Large intestine (tissue), 3 donors: ENCODE results near the gene KLF15. TPM values are rescaled to one million over a fixed set of nuclear protein-coding genes. Genes with fewer than 3 reads are reported as not detected.

ENCODE experiments used
- DNase-seq, 2 donors: peaks; one replicate each; pipeline versions ENCODE4 v3.0.0 to v3.0.0-alpha.2; 2013
- H3K27ac ChIP-seq: one replicate; pipeline ENCODE4 v1.5.1; 2013; ENCODE audit warnings: low read length
- H3K27me3 ChIP-seq: 2 replicates; pipeline ENCODE4 v1.6.1; 2013; ENCODE audit warnings: low read length; ENCODE audit not compliant: control insufficient read depth, insufficient read depth
- H3K36me3 ChIP-seq: 2 replicates; pipeline ENCODE4 v1.6.1; 2013; ENCODE audit warnings: low read length; ENCODE audit not compliant: control insufficient read depth, insufficient read depth
- H3K4me1 ChIP-seq: one replicate; pipeline ENCODE4 v1.6.1; 2013; ENCODE audit warnings: low read length; ENCODE audit not compliant: control insufficient read depth, insufficient read depth
- H3K4me3 ChIP-seq: one replicate; pipeline ENCODE4 v1.5.1; 2013; ENCODE audit warnings: low read length
- H3K9me3 ChIP-seq: one replicate; pipeline ENCODE4 v1.6.1; 2013; ENCODE audit warnings: mild to moderate bottlenecking, low read depth, low read length, moderate library complexity; ENCODE audit not compliant: control insufficient read depth
- WGBS: methylation state at CpG from one replicate; pipeline ENCODE4 v1.1.5; 2013; ENCODE audit warnings: low lambda C conversion rate; ENCODE audit not compliant: insufficient coverage; 5-methylcytosine and 5-hydroxymethylcytosine counted together
- polyA plus RNA-seq: library from polyadenylated mRNA; unstranded; fragments of 120-200 nt; gene quantifications from one replicate; pipeline ENCODE4 v1.2.1, GENCODE V29; 2013

Gene KLF15
- polyA plus RNA-seq, 1 donor: 1.4 TPM

DNA sequence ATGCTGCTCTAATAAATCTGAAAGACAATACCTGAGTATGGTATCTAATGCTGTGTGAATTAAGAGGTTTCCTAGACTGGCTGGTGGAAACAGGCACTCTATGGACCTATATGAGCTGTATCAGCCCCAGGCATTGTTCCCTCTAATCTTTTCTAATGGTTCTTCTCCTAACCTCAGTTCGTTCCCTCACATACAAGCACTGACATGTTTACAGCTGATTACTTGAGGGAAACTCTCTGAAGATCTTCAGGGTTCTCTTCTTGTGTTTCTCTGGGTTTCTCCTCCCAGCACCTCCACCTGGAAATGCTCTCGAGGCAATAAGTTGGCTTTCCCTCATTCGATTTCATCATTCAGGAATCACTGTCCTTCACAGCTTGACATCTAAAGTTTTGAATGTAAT, 52.9 kb downstream of the KLF15 start:
- WGBS: 88% methylated on average over 1 of the region's 3 CpGs
- Histone ChIP-seq H3K36me3 (no peaks in the 10 kb centered on the region), H3K4me1 (no peaks in the 10 kb centered on the region), H3K27me3 (no peaks in the 10 kb centered on the region), H3K4me3 (no peak overlapping the region), H3K27ac (no peak overlapping the region), H3K9me3 (peaks cover 10% of the 10 kb centered on the region)
- no peak for DNase-seq

DNA sequence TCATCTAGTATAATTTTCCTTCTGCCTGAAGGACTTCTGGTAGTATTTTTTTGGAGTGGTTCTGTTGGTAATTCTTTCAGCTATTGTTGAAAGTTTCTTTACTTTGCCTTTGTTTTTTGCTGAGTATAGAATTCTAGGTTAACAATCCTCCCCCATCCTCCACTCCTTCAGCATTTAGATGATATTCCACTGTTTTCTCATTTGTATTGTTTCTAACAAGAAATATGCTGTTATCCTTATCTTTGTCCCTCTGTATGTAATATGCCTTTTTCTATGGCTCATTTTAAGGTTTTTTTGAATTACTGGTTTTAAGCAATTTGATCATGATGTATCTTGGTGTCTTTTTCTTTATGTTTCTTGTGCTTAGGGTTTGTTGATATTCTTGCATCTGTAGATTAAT, 53.9 kb downstream of the KLF15 start:
- no peak overlapping the region for H3K27ac ChIP-seq

DNA sequence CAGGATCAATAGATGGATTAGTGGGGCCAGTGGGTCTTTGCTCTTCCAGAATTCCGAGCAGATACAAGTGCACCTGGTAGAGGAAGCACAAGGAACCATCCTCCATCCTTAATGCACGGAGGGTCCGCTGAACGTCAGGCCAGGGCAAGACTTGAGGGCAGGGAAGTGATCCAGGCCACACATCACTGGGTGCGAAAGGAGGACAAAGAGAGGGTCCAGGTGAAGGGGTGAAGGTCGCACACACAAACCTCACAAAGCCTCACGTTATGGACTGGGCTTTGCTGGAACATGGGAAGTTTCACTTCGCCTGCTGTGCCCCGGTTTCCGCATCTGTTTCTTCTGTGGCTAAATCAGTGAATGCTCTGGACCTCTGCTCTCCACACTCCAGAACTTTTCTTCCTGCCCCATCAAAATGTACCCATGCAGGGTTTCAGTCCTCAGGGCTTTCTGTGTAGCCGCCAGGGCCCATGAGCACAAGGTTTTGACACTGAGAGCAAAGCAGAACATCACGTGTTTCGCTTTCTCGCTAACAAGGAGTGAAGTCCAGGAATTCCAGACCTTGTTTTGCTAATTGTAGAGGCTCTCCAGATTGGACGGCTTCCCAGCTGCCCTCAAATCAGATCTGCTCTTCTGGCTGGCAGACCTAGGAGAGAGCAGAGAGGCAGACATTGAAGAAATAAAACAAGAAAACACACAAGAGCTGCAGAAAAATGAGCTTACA, 56.3 kb downstream of the KLF15 start:
- no peaks in the 10 kb centered on the region for H3K27me3 ChIP-seq
- peak; percentile 15 to 46 for DNase-seq
- 56% methylated on average over 3 of the region's 15 CpGs for WGBS
- no peak overlapping the region for H3K4me3 ChIP-seq
- no peaks in the 10 kb centered on the region for H3K36me3 ChIP-seq
- no peak overlapping the region for H3K27ac ChIP-seq
- H3K4me1 ChIP-seq: no peaks in the 10 kb centered on the region
- peaks cover 10% of the 10 kb centered on the region for H3K9me3 ChIP-seq

More for the DNA sequence above, 53.9 kb downstream of the KLF15 start:
- Histone ChIP-seq H3K36me3 (no peaks in the 10 kb centered on the region), H3K4me3 (no peak overlapping the region), H3K4me1 (no peaks in the 10 kb centered on the region), H3K27me3 (no peaks in the 10 kb centered on the region), H3K9me3 (peaks cover 10% of the 10 kb centered on the region)
- no peak for DNase-seq

DNA sequence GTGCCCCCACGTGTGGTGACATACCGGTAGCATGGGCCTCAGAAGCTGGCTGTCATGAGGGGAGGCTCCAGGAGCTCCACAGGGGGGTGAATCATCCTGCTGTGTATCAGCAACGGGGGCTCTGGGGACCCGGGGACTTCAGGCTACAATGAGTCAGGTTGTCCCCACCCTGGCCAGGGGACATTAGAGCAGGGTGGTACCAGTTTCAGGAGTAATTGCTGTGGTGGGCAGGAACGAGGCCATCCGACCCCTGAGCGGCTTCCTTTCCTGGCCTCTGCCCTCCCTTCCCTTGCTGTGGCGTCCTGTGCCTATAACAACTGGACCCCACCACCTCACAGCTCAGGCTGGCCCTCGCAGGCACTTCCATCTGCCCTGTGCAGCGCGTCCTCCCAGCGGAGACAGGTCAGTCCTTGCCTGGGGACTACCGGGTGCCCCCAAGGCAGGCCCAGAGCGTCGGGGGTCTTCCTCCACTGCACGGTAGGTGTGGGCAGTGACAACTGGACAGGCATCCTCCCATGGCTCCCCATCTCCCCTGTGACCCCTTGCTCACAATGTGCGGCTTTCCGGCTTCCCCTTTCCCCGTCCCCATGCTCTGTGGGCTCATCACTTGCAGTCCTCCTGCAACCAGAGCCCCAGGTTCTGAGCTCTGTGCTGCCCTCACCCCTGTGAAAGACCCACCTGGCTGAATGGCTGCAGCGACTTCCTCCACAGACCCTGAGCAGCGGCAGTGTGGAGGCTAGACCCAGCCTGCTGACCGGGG, 57.0 kb downstream of the KLF15 start:
- no CpG with 5 or more reads among the region's 22 CpGs for whole genome bisulfite sequencing

DNA sequence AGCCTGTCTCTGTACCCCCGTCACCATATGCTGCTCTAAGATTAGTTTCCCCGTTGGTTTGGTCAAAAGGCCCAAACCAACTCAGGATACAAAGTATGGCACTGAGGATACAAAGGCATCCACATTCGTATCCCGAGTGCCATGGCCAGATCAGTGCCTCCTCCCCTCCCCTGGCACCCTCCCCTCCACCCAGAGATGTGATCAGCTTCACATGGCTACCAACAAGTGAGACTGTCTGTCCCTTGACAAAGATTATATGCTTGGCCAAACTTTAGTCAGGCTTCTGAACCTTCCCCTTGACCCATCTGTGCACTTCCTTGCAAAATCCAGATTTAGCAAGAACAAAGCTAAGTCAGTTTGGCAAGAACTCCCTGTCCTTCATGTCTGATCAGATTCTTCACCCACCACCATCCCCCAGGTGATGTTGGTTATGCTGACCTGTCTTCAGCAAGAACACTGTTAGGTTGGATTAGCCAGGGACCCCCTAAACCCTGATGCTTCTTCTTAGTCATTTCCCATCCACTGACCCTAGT, 61.7 kb downstream of the KLF15 start:
- no CpG with 5 or more reads among the region's 4 CpGs for WGBS
- no peak for DNase-seq

More for the DNA sequence above, 57.0 kb downstream of the KLF15 start:
- Histone ChIP-seq H3K27ac (no peak overlapping the region), H3K4me3 (no peak overlapping the region), H3K36me3 (no peaks in the 10 kb centered on the region), H3K9me3 (peaks cover 10% of the 10 kb centered on the region), H3K4me1 (no peaks in the 10 kb centered on the region), H3K27me3 (no peaks in the 10 kb centered on the region)
- DNase-seq: no peak

DNA sequence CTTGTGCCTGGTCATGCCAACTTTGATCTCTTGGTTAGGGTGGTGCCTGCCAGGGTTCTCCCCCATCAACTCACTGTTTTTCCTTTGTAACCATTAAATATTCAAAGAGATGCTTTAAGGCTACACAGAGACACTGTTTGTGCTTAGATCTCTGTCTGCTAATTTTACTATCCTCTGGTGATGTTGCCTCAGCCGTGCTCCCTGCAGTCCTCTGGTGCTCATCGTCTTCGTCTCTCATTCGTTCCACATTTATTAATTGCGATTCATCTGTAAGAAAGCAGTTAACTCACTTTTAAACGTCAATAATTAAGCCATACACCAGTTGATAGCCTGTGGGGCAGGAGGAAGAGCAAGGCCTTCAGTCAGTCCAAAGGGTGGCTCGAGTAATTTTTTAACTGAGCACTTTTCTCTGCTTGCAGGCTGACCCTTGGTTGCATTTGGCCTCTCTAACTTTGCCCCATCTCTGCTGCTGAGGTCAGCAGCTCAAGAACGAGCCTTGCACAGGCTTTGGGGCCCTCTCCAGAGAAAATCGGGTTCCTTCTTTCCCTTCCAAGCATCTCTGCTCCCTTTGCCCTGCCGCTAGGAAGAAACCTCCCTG, 62.9 kb downstream of the KLF15 start:
- peak; percentile 49 to 50 for DNase-seq
- peak overlapping the region; percentile 8 for H3K27ac ChIP-seq
- 50% methylated on average over 4 of the region's 10 CpGs for WGBS

More for the DNA sequence above, 61.7 kb downstream of the KLF15 start:
- Histone ChIP-seq H3K9me3 (peaks cover 4% of the 10 kb centered on the region), H3K27me3 (peaks cover 10% of the 10 kb centered on the region), H3K4me1 (peaks cover 13% of the 10 kb centered on the region), H3K36me3 (no peaks in the 10 kb centered on the region), H3K27ac (no peak overlapping the region), H3K4me3 (no peak overlapping the region)

DNA sequence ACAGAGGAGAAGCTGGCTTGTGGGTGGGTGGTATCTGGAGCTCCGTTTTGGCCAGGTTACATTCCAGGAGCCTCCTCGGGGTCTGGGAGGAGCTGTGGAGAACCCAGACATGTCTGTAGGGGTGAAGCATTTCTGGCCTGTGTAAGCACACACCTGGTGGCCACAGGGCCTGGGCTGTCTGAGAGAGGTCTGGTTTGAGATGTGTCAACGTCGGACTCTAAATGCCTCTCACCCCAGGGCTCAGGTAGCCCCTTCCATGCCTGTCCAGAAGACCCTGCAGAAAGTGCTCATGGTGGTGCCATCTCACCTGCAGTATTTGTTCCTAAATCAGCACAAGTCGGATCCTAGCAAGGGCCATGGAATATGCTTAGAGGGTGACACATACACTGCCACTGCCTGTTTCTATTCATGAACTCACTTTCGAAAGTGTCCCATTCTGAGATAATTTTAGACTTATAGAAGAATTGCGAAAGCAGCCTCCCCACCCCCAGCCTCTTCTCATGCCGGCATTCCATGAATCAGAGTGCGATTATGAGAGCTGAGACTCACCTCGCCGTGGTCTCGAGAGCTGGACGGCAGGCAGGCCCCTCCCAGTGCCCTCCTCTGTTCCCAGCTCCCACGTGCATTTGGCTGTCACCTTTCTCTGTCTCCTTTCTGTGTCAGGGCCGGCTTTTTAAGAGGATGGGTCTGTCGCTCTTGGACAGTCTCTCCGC, 63.7 kb downstream of the KLF15 start:
- H3K4me1 ChIP-seq: peaks cover 13% of the 10 kb centered on the region
- peak; percentile 37 to 57 for DNase-seq
- H3K9me3 ChIP-seq: no peaks in the 10 kb centered on the region
- WGBS: no CpG with 5 or more reads among the region's 17 CpGs
- H3K27me3 ChIP-seq: peaks cover 26% of the 10 kb centered on the region
- peak overlapping the region; percentile 8 for H3K27ac ChIP-seq
- H3K36me3 ChIP-seq: no peaks in the 10 kb centered on the region
- H3K4me3 ChIP-seq: no peak overlapping the region

More for the DNA sequence above, 62.9 kb downstream of the KLF15 start:
- H3K36me3 ChIP-seq: no peaks in the 10 kb centered on the region
- peaks cover 21% of the 10 kb centered on the region for H3K27me3 ChIP-seq
- no peak overlapping the region for H3K4me3 ChIP-seq
- H3K4me1 ChIP-seq: peaks cover 13% of the 10 kb centered on the region
- H3K9me3 ChIP-seq: no peaks in the 10 kb centered on the region

Other genes with a start within 250 kb of the KLF15 start
- 40.4 TPM for gene ALDH1L1, start 176.8 kb downstream of the KLF15 start, polyA plus RNA-seq
- gene CFAP100, start 37.5 kb upstream of the KLF15 start, polyA plus RNA-seq: 0.45 TPM
- 35.9 TPM for gene ZXDC, start 118.5 kb upstream of the KLF15 start, polyA plus RNA-seq
- gene UROC1, start 160.4 kb upstream of the KLF15 start, polyA plus RNA-seq: 0.06 TPM
- gene CHST13, start 166.7 kb upstream of the KLF15 start, polyA plus RNA-seq: 57.2 TPM
- gene C3orf22, start 201.5 kb upstream of the KLF15 start, polyA plus RNA-seq: 0.63 TPM